Putamen (tissue), 1 donor: ENCODE results near the gene C9.
"Not testable (repeated sequence)": the region's sequence is repeated elsewhere in the genome, so short reads cannot be mapped to it uniquely, and the experiment has no call there.

Experiments
- DNase-seq: peaks from one replicate; pipeline ENCODE4 v3.0.0-alpha.2; 2016; ENCODE audit warnings: low spot score

C9 gene

DNA sequence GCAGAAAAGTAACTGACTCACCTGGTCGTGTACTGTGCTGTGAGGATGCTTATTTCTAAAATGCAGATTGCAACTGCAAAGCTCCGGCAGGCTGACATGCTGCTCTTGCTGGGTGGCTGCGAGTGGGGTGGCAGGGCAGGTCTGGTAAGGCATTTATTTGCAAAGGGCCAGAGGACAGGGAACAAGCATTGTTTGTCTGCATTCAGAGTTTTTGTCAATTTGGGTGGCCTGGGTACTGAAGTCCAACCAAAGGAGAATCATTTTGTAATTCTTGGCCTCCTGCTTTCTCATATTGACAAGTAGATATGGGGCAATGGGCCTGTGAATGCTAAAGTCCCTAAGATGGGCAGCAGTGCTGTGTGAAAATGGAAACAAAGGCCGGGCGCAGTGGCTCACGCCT lies at the start of gene C9:
C9 (minus strand) TSS at position 129 of the 400 bp plus-strand sequence; CDS start at position 98, 31 bp downstream.
- no peak for DNase-seq

DNA sequence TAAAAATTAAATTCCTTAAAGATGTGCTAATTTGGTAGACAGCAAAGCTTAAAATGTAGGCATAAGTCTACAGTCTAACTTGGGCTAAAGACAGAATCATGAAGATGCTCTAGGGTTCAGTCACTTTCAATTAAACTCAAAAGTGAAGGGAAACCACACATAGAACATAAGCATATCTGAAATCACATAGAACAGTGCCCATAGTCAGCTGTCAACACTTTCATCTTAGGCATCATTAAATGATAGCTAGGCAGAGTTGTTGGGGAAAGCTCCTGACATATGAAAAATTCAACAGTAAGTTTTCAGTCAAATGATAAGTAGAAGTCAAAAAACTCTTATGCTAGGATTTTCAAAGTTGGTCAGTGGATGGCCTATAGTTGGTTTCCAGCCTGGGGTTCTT lies 49.5 kb upstream of the C9 start:
- DNase-seq = no peak

DNA sequence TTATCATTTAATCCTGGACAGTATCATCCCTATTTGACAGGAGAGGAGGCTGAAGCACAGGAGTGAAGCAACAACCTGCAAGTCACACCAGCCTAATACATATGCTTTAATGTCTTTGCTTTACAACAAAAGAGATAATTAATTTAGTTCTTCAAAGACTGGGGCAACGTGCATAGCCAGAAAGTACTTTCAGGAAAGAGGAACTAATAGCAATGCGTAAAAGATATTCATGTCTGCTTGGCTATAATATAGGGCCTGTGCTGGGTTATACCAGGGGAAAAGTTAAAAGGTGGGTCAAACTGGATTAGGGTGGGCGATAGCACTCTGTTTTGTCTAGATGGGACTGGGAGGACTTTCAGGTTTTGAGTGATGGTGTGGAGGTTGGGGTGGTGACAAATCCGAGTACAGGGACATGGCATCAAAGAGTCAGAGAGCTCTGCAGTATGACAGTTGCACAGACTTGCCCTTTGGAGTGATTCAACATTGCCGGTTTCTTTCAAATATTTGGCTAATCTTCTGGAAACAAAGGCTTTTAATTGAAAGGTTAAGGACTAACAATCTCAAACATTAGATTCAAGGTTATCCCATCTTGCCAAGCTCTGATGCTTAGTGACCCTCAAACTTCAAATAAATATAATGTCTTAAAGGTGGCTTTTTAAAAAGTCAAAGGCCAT lies 48.6 kb upstream of the C9 start:
- DNase-seq = no peak

DNA sequence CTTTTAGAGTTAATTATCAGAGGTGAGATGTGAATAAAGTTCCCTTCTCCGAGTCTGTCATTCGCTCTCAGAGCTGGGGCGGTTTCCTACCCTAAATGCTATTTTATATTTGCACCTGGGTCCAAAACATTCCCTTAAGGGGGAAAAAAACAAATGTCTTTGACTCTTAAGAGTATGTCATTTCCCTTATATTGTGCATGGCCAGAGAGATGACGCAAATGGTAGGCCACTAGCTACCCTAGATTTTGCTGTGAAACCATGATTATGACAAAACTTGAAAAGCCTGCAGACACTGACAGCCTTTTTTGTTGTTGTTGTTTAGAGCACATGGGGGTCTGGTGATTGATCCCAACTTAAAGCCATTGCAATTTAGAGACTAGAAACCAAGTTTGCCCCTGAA lies 47.7 kb upstream of the C9 start:
- DNase-seq = no peak

DNA sequence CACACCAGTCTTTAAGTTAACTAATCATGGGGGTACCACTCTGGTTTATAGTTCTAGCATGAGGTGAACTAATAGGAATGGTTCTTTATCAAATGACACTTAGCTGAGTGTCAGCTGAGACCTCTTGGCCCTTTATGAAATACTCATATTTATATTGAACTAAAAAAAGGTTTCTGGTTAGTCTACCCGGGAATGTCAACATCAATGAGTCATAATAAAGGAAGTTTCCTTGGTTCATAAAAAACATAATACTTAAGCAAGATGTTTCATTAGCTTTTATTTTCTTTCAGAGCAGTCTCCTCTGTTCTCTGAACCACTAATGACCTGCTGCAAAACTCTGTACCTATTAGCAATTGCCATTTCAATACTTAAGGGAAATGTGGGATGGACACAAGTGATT lies 46.8 kb upstream of the C9 start:
- no peak for DNase-seq

DNA sequence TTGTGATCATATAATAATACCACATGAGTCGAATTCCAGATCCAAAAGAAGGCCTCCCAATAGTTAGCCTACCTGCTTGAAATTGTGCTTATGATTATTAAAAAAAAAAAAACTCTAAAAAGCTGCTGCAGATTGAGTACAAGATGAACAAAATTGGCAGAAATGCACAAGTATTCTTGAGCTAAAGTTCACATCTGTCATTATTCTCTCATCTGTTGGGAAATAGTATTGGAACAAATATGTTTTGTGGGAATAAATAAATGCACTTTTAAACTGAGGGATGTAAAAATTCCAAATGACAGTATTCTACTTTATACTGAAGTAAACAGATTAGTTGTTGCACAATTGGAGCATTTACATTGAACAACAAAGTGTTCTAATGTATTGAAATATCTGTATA lies 44.7 kb upstream of the C9 start:
- no peak for DNase-seq

DNA sequence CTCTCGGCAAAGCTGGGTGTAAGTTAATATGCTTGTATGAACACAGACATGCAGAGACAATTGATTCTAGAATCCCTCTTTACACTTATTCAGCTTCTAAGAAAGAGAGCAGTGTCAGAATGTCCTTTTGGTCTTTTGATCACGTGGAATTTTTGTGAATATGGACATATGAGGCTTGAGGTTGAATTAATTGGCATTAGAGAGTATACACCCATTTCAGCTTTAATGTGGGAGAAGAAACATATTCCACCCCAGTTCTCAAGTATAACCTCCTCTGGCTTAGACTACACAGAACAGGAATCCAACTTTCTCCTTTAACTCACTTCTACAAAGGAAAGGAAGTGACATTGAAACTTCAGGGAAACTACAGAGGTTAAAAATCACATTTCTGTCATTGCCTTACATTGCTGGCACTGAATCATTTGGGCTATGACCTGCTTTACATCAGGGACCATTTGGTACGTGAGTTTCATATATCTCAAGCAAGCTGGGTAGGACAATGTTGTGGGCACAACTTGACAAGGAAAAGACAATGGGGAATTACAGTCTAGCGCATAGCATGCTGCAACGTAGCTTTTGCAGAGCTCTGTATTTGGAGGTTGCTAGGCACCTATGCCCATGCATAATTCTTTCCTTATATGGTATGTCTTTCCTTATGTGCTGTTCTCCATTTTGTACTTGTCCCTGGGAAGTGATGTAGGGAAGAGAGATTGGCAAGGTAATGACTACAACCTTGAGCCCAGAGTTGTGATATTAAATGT lies 41.0 kb upstream of the C9 start:
- DNase-seq = no peak

DNA sequence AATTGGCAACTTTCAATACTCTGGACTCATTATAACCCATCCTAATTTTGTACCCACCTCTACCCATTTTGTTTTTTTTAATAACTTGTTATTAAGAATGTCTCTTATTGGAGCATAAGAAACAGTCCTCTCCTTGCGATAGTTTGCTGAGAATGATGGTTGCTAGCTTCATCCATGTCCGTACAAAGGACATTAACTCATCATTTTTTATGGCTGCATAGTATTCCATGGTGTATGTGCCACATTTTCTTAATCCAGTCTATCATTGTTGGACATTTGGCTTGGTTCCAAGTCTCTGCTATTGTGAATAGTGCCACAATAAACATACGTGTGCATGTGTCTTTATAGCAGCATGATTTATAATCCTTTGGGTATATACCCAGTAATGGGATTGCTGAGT lies 39.5 kb upstream of the C9 start:
- not testable (repeated sequence) for DNase-seq

- not testable (repeated sequence) for DNase-seq
Observed at GRCh38 chr5:39402140-39402539, 37.8 kb upstream of the C9 start.

GRCh38 chr5:39400713-39401578 lies 36.7 kb upstream of the C9 start:
- DNase-seq = no peak

DNA sequence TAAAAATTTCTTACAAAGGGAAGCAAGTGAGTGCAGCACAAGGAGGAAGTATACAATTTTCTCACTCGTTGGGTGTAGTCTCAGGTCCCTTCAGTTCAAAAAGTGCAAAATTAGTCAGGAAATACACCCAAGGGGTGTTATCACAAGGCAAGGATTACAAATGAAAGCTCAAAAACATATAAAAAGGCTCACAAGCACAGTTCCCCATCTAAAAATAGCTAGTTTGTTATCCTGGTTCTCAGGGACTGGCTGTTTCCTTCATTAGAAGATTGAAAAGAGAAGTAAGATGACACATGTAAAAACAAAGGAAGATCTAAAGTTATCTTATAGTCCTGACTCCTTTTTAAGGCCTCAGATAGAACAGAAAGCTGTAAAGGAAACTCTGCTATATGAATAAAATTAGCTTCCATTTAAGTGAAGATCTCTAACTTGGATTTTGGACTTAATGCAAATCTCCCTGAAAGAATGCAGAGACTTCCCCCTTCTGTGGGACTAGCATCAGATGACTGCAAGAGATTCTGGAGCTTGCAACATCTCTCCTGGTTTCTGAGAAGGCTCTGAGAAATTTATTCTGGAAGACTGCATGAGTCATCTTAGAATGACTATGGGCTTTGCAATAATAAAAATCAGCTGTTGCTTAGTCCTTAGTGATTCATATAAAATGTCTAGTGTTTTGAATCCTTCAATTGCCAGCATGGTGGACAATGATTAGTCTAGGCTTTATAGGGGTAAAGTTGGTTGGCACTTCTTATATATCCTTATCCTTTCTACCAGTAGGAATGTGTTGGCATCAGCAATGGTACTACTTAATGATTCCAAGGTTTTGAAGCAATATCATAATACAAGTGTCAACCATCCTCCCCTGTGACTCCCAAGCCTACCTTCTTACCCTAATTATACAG lies 35.1 kb upstream of the C9 start:
- DNase-seq = peak; percentile 63

DNA sequence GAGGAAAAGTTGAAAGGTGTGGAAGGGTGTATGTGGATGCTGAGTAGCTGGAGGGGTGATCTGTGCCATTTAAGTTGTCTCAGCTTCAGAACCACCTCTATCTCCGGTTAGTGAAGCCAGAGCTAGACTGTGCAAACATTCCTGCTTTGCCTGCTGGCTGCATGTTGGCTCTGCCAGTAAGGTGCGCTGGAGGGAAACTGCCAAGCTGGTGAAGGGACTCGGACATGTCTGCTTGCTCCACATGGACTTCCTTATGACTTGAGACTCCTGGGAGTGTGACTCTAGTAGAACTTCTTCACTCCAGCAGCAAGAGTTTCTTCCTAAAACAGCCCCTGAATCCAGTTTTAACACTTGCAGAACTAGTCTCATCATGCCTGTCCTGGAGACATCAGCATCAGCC lies 32.5 kb upstream of the C9 start:
- DNase-seq = no peak

DNA sequence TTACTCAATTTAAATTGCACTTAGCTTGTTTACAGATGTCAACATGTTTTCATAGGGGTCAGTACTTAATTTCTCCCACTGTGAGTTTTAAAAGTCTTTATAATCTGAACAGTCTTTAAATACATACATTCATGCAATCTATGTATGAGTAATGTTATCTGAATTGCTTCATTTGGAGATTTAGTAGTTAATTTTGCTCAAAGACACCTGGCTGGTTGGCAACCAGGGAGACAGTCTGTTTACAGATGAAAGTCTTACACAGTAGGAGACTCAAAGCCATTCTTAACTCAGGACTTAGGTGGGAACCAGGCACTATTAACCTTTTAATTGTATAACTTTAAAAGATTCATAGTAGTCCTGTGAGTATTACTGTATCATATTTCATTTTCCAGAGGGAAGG lies 31.2 kb upstream of the C9 start:
- no peak for DNase-seq

DNA sequence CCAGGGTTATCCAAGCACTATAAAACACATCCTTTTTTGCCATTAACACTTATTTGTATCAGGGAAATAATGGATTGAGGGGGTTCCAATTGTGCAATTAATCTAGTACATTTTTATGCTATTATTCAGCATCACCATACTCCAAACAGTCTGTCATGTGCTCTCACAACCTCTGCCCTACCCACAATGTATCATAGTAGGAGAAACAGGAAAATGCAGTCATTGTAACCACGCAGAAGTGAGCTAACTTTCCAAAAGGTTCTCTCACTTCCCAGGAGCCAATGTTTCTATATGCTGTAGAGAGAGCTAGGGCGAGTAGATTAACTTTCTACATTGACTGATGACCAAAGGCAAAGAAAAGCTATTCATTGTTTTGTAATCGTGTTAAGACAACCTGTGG lies 30.7 kb upstream of the C9 start:
- DNase-seq = no peak

- DNase-seq = no peak
Observed at GRCh38 chr5:39390945-39391344, 26.6 kb upstream of the C9 start.

DNA sequence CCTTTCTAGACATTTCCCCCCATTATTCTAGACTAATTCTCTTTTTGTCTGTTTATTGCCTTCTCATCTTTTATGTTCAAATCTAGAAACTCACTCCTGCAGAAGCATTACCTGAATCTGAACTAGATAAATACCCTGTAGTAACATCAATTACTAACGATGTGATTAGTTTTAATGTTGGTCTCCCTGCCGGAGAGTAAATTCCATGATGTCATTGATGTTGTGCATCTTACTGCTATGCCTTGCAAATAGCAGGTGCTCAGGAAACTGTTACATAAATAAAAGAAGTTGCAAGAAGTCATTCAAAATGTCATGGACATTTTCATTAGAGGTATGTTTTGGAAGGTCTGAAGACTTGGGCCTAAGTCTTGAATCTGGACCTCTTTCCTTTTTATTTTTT lies 23.0 kb upstream of the C9 start:
- no peak for DNase-seq

GRCh38 chr5:39384271-39384670 lies 20.0 kb upstream of the C9 start:
- no peak for DNase-seq

DNA sequence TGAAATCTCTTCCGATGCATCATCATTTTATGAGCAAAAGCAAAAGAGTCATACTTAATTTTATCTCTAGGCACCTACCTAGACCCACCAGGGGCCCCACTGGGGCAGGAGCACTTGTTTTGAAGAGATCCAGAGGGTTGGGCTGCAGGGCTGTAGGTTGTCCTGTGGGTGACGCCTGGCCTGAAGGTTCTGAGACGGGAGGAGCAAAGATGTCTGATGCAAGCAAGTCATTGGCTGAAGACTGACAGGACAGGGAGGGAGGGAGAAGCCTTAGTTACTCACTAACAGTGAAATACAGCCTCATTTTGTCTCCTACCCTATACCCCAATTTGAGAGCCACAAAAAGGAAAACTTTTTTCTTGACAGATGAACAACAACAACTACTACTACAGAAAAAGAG lies 17.1 kb upstream of the C9 start:
- DNase-seq = no peak

GRCh38 chr5:39379693-39380092 lies 15.4 kb upstream of the C9 start:
- peak; percentile 9 for DNase-seq

DNA sequence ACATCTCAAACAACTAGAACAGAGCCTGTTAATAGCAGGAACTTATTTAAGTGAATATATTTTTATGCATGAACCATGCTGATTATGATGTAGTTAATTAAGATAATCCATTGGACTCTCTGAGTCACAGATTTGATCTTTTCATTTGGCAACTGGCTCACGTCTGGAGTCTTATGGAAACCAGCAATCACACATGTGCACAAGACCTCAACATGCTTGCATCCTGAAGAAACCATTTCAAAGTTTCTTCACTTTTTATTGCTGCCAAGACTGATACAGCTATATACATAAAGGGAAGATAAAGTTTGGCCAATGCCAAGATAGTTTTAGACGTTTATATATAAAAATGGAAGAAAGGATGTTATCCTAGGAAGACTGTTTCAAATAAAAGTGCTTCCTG lies 13.3 kb upstream of the C9 start:
- DNase-seq = no peak

DNA sequence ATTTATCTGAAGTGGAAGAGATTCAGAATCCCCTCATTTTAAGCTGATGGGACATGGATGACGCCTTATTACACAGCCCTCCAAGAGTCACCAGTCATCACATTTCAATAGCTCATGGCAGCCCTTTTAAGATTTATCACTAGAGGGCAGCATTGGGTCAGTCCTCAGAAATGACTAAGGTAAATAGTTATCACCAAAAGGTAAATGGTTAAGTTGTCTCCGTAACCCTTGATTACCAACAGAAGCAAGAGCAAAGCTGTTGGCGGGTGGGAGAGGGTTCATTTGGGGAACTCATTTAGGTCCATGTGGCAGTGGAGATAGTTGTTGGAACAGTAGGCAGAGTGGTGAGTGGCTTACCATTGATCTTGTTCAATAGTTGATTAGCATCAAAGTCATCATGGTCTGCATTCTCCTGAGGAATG lies 12.0 kb upstream of the C9 start:
- peak; percentile 38 for DNase-seq

DNA sequence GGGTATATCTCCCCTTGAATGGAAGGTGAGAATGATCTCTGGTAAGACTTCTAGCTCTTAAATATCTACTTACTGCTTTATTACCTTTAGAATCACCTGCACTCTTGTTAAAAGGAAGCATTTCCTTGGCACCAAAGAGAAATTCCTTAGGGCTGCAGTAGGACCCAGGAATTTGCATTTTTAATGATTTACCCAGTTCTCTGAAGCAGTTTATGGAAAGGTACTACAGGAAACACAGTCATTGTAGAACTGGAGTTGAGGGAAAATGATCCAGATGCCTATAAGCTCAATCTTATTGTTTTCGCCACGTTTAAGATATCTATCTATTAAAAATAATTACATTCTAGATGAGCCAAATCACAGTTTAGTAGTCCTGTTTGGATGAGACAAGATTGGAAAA lies 9.5 kb upstream of the C9 start:
- no peak for DNase-seq
